ENCODE data around the gene GPR42.

GPR42 gene

GRCh38 chr19:35392742-35393715, 22.2 kb downstream of the GPR42 start:
- H3K4me3 ChIP-seq (ENCODE audit: low read depth, low read length) = no peak overlapping the region
- in situ Hi-C loops (cut with HindIII; ENCODE audit: low sequenced_read_pairs) = no loop called here
- DNase-seq (ENCODE audit: low read depth) = no peak
- TF ChIP-seq CTCF (IDR thresholded peaks at IDR 0.05; ENCODE audit: low read depth, low read length, missing control alignments) = no peak

- H3K4me3 ChIP-seq (ENCODE audit: low read depth, low read length) = no peak overlapping the region
- in situ Hi-C loops (cut with HindIII; ENCODE audit: low sequenced_read_pairs) = no loop called here
- no peak for TF ChIP-seq CTCF (IDR thresholded peaks at IDR 0.05; ENCODE audit: low read depth, low read length, missing control alignments)
- DNase-seq (ENCODE audit: low read depth) = no peak
These were observed 24.7 kb downstream of the GPR42 start for GRCh38 chr19:35395382-35396199.

GRCh38 chr19:35396240-35396885, 25.5 kb downstream of the GPR42 start:
- in situ Hi-C loops (cut with HindIII; ENCODE audit: low sequenced_read_pairs) = no loop called here
- no peak for DNase-seq (ENCODE audit: low read depth)
- H3K4me3 ChIP-seq (ENCODE audit: low read depth, low read length) = no peak overlapping the region
- TF ChIP-seq CTCF (IDR thresholded peaks at IDR 0.05; ENCODE audit: low read depth, low read length, missing control alignments) = no peak

- DNase-seq (ENCODE audit: low read depth) = no peak
- H3K4me3 ChIP-seq (ENCODE audit: low read depth, low read length) = no peak overlapping the region
- in situ Hi-C loops (cut with HindIII; ENCODE audit: low sequenced_read_pairs) = no loop called here
- no peak for TF ChIP-seq CTCF (IDR thresholded peaks at IDR 0.05; ENCODE audit: low read depth, low read length, missing control alignments)
These were observed 26.2 kb downstream of the GPR42 start for GRCh38 chr19:35397064-35397463.

GRCh38 chr19:35398570-35398969, 27.7 kb downstream of the GPR42 start:
- in situ Hi-C loops (cut with HindIII; ENCODE audit: low sequenced_read_pairs) = no loop called here
- no peak for TF ChIP-seq CTCF (IDR thresholded peaks at IDR 0.05; ENCODE audit: low read depth, low read length, missing control alignments)
- DNase-seq (ENCODE audit: low read depth) = no peak
- no peak overlapping the region for H3K4me3 ChIP-seq (ENCODE audit: low read depth, low read length)

GRCh38 chr19:35399231-35399630, 28.4 kb downstream of the GPR42 start:
- DNase-seq (ENCODE audit: low read depth) = no peak
- in situ Hi-C loops (cut with HindIII; ENCODE audit: low sequenced_read_pairs) = no loop called here
- no peak overlapping the region for H3K4me3 ChIP-seq (ENCODE audit: low read depth, low read length)
- no peak for TF ChIP-seq CTCF (IDR thresholded peaks at IDR 0.05; ENCODE audit: low read depth, low read length, missing control alignments)

Measured in astrocyte of the cerebellum (primary cell).